Fibroblast of villous mesenchyme (primary cell): ENCODE measurements around the gene PYGO1. TPM values are rescaled to one million over a fixed set of nuclear protein-coding genes. Genes with fewer than 3 reads are reported as not detected.

Source experiments
- DNase-seq: peaks from one replicate; pipeline ENCODE4 v3.0.0-alpha.2; 2010; ENCODE audit warnings: low read depth
- H3K4me3 ChIP-seq: 2 replicates; pipeline ENCODE4 v1.5.1; 2011; ENCODE audit warnings: low read depth, mild to moderate bottlenecking, low read length
- total RNA-seq: library from RNA; depleted of rRNA; stranded (reverse); fragments of >200 nt; gene quantifications from 2 replicates; pipeline ENCODE4 v1.2.3, GENCODE V29; 2012
- TF ChIP-seq, protein P1 (sequence below): IDR thresholded peaks from 2 replicates; pipeline ENCODE4 v1.5.1; 2012; ENCODE audit warnings: low read depth, mild to moderate bottlenecking, low read length; ENCODE audit not compliant: insufficient read depth

The PYGO1 gene, protein sequence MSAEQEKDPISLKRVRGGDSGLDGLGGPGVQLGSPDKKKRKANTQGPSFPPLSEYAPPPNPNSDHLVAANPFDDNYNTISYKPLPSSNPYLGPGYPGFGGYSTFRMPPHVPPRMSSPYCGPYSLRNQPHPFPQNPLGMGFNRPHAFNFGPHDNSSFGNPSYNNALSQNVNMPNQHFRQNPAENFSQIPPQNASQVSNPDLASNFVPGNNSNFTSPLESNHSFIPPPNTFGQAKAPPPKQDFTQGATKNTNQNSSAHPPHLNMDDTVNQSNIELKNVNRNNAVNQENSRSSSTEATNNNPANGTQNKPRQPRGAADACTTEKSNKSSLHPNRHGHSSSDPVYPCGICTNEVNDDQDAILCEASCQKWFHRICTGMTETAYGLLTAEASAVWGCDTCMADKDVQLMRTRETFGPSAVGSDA
- 9.0 and 12.5 TPM in 2 replicates for total RNA-seq

DNA sequence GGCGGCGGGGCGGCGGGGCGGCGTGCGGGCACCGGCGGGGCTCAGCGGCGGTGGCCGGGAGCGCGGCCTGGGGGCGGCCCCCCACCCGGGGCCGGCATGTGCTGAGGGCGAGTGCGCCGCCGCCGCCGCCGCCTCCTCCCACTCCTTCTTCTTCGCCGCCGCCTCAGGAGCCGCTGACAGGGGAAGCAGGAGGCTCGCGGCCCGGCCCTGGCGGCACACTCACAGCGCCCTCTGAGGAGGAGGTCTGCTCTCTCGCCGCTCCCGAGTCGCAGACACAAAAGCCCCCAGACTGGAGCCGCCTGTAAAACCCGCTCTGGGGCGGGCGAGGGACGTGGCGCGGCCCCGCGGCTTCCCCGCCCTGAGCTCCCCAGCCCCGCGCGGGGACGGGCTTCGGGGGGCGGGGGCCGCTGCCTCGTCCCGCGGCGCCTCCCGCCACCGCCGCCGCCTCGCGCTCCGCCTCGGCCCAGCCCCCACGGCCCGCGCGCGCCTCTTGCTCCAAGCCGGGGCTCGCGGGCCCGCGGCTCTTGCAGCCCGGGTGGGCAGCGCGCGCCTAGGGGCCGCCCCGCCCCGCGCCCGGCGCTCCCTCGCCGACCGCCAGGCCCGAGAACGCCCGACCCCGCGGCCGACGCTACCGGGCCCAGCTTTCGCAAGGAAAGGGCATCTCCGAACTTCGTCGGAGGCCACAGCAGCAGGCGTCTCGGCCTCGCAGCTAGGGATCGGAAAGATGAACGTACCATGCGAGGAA is at the start of gene PYGO1:
Gene PYGO1 (minus strand): TSS at position 276 of the 745 bp plus-strand sequence. CDS start 462 bp downstream, outside the sequence.
- peak; percentile 72 for DNase-seq
- TF ChIP-seq, protein P1, sequence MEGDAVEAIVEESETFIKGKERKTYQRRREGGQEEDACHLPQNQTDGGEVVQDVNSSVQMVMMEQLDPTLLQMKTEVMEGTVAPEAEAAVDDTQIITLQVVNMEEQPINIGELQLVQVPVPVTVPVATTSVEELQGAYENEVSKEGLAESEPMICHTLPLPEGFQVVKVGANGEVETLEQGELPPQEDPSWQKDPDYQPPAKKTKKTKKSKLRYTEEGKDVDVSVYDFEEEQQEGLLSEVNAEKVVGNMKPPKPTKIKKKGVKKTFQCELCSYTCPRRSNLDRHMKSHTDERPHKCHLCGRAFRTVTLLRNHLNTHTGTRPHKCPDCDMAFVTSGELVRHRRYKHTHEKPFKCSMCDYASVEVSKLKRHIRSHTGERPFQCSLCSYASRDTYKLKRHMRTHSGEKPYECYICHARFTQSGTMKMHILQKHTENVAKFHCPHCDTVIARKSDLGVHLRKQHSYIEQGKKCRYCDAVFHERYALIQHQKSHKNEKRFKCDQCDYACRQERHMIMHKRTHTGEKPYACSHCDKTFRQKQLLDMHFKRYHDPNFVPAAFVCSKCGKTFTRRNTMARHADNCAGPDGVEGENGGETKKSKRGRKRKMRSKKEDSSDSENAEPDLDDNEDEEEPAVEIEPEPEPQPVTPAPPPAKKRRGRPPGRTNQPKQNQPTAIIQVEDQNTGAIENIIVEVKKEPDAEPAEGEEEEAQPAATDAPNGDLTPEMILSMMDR: no peak
- peak within 1 kb of the TSS; percentile 74 for H3K4me3 ChIP-seq

DNA sequence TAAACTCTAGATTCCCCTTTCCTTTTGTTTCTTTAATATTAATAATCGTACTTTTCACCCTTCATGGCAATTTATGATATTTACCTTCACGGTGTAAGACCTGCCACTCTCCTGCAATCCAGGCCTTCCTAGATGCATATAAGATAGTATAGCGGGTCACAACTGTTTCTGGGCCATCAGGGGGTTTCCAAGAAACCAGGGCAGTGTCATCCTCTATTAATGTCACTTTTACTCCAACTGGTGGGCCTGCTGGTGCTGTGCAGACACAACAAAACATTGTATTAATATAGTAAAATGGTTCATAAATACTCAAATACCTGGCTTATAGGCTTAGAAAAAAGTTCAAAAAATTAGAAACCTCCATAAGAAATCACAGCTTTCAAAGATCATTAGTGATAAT is 48.9 kb upstream of the PYGO1 start:
- H3K4me3 ChIP-seq: no peak overlapping the region
- DNase-seq: no peak
- TF ChIP-seq, protein P1: no peak

DNA sequence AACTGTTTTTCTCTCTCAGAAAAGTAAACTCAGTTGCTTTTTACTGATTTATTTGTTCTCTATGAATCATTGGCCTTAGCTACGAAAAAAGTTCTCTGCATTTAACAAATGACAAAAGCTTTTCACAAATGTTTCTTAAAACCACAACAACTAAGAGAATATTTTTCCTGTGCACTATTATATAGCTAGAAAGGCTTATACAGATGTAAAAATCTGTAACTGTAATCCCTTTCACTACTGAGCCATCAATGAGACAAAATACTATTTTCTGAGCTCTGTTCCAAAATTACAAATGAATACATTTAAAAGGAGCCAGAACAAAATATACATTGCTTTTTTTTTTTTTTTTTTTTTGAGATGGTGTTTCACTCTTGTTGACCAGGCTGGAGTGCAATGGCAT is 45.6 kb upstream of the PYGO1 start:
- TF ChIP-seq, protein P1: no peak

DNA sequence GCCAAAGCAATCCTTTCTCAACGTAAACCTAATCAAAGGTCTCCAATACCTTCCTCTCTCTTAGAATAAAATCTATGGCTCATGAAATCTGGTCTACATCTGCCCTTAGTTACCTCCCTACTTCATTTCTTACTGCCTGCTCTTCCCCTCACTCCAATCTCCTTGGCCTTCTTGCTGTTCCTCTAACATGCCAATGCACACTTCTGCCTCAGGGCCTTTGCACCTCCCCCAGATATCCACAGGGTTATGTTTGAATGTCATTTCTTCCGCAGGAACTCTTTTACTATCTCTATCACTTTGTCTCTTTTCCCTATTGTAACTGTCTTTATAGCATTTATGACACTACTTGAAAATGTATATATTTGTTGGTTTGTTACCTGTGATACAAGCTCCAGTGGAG is 44.3 kb upstream of the PYGO1 start:
- H3K4me3 ChIP-seq: no peak overlapping the region
- TF ChIP-seq, protein P1: no peak
- no peak for DNase-seq

More for the DNA sequence above, 45.6 kb upstream of the PYGO1 start:
- H3K4me3 ChIP-seq: no peak overlapping the region
- DNase-seq: no peak

DNA sequence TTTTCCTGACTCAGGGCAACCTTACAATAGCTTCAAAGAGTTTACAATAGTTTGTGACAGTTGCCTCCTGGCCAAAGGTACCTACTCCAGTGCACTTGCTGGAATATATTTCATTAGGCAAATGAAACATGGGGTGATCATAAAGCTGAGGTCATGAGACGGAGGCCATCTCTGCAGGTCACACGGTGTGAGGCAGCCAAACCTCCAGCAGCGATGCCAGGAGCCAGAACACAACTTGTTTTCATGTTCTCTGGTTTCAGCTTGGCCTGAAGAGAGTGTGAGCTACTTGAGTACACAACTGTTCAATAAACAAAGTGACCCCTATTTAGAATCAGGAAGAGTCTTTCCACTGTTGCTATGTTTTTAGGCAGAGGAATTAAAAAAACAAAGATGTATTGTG is 42.7 kb upstream of the PYGO1 start:
- TF ChIP-seq, protein P1: no peak
- peak; percentile 24 for DNase-seq

DNA sequence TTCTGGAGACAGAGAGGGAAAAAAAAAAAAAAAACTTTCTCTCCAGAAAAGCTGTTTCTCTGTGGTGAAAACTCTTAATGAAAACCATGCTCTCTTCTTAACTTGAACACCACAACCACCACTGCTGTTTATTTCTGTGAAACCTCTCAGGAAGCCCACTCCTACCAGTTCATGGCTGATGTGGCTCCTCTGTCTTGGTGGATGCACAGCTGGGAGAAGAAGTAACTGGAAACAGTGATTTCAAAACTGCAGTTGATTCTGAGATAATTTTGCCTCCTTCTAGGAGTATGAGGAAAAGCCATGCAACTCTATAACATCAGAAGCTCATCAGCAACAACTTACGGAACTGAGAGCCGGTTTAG is 40.2 kb upstream of the PYGO1 start:
- DNase-seq: peak; percentile 42
- TF ChIP-seq, protein P1: no peak
- H3K4me3 ChIP-seq: no peak overlapping the region

More for the DNA sequence above, 42.7 kb upstream of the PYGO1 start:
- no peak overlapping the region for H3K4me3 ChIP-seq
